Heart right ventricle (tissue), 16 donors: ENCODE results near the gene ETS1. TPM values are rescaled to one million over a fixed set of nuclear protein-coding genes. Genes with fewer than 3 reads are reported as not detected.

Source experiments
- ATAC-seq, 8 donors: fragments of 200-7000 bp; cut with Tn5 transposase; one replicate each; pipeline ENCODE4 v1.9.1; 2020; ENCODE audit warnings: mild to moderate bottlenecking in 8 of 8, moderate library complexity in 8 of 8, moderate number of reproducible peaks in 1 of 8
- DNase-seq, 2 donors: peaks; one replicate each; pipeline ENCODE4 v3.0.0-alpha.2; 2020
- H3K27ac ChIP-seq, 10 donors: fragments of 200-600 bp; sonication (generic) in 2 of 10; one replicate each; pipeline versions ENCODE4 v1.5.0 to v1.8.0; 2020 to 2022; ENCODE audit warnings: mild to moderate bottlenecking in 3 of 10
- H3K27me3 ChIP-seq, 7 donors: fragments of 200-600 bp; one replicate each; pipeline ENCODE4 v1.8.0; 2021 to 2022; ENCODE audit warnings: mild to moderate bottlenecking in 2 of 7
- H3K36me3 ChIP-seq, 9 donors: fragments of 200-600 bp; sonication (generic) in 1 of 9; one replicate each; pipeline versions ENCODE4 v1.5.0 to v1.8.0; 2020 to 2022; ENCODE audit warnings: mild to moderate bottlenecking in 2 of 9
- H3K4me1 ChIP-seq, 9 donors: fragments of 200-600 bp; sonication (generic) in 1 of 9; one replicate each; pipeline versions ENCODE4 v1.5.0 to v1.8.0; 2020 to 2022; ENCODE audit warnings: mild to moderate bottlenecking in 4 of 9
- H3K4me3 ChIP-seq, 10 donors: fragments of 200-600 bp; sonication (generic) in 2 of 10; one replicate each; pipeline versions ENCODE4 v1.5.0 to v1.8.0; 2020 to 2022; ENCODE audit warnings: mild to moderate bottlenecking in 7 of 10, moderate library complexity in 2 of 10
- H3K9me3 ChIP-seq, 11 donors: fragments of 200-600 bp in 10 of 11; sonication (generic) in 2 of 11; one replicate each; pipeline versions ENCODE4 v1.5.0 to v1.8.0; 2013 to 2022; ENCODE audit warnings: mild to moderate bottlenecking in 2 of 11, control low read depth in 1 of 11, moderate library complexity in 1 of 11
- WGBS, 2 donors: extraction: QIAGEN DNeasy Blood & Tissue Kit; methylation state at CpG; one replicate each; pipeline ENCODE4 v1.1.7; 2013; ENCODE audit warnings: inconsistent platforms in 1 of 2; 5-methylcytosine and 5-hydroxymethylcytosine counted together
- intact Hi-C, 10 donors: fragments of 100-400 bp; cut with DNase I; formaldehyde crosslinking; loops; one replicate each; pipeline versions ENCODE4 v1.11.1 to v1.14.2; 2022
- polyA plus RNA-seq, 2 donors: library from polyadenylated mRNA; stranded (reverse); fragments of 200-250 nt; gene quantifications; one replicate each; pipeline ENCODE4 v1.2.3, GENCODE V29; 2013
- total RNA-seq, 10 donors: library from RNA; stranded (reverse); fragmentation: NEBNext Ultra II Directional in 3 of 10; extraction: Animal tissue kit (Norgen Biotek cat#: 25700) in 3 of 10; gene quantifications; one replicate each; pipeline versions ENCODE4 v1.2.1 to v1.2.4, GENCODE V29; 2021 to 2023
- TF ChIP-seq, protein P1 (sequence below), 9 donors: fragments of 200-600 bp; sonication (generic) in 2 of 9; IDR thresholded peaks; one replicate each; pipeline versions ENCODE4 v1.5.0 to v1.8.0; 2021 to 2022; ENCODE audit warnings: antibody characterized with exemption in 9 of 9, mild to moderate bottlenecking in 5 of 9, moderate library complexity in 1 of 9
- donor health status: Arrhythmogenic right ventricular cardiomyopathy.
- donor health status: ischemic (EF 13 %, LVEDD 7.1; RV severe dilation, severe dysfunction).
- donor health status: healthy with polysubstance abuse.
- donor health status: DM: no; HTN: yes; CAD: no.
- donor health status: DM: no; HTN: no; CAD: no.
- donor health status: ischemic (EF 25% LVEDD 6.9; RV normal size, moderate dysfunction).
- donor health status: ischemic (EF 25% LVEDD 5.7; RV mildly dilated, moderate dysfunction).
- donor health status: healthy.
- donor health status: DM: yes; HTN: yes; CAD: no.
- donor health status: Ischemic cardiomyopathy.
- donor health status: ischemic (EF 35%, LVEDD 5.7; RV mildly dilated, moderate dysfunction).
- donor health status: nonischemic (EF 11% LVEDD 7.7; RV severe dilation, severe dysfunction).
- donor health status: DM: yes; HTN: yes; CAD: no.
- donor health status: PGD.
- donor health status: ischemic (EF 29% LVEDD 5.4; RV normal size, mild dysfunction).
- donor health status: nonischemic (EF 23%, LVEDD 6.1; RV moderate dilation, normal function).

Gene ETS1
- total and polyA plus RNA-seq, 12 donors, result 21.3 to 93.4 (median 50.7) TPM

- Histone ChIP-seq H3K36me3 (no peaks in the 10 kb centered on the region), H3K4me1 (peaks cover 0 to 71% (median 15%) of the 10 kb centered on the region in 9 donors), H3K4me3 (no peak overlapping the region), H3K27me3 (no peaks in the 10 kb centered on the region), H3K27ac (peak overlapping the region in 3 of 10 donors; percentile 17 to 82 (median 68)), H3K9me3 (no peaks in the 10 kb centered on the region)
- ATAC-seq (no peak), DNase-seq (no peak)
- intact Hi-C loops, result loop anchor here in 7 of 10 donors (5.0 kb wide), 5 partner anchors 61 to 456 kb away; no protein-coding TSS in a partner anchor
- TF ChIP-seq, protein P1, sequence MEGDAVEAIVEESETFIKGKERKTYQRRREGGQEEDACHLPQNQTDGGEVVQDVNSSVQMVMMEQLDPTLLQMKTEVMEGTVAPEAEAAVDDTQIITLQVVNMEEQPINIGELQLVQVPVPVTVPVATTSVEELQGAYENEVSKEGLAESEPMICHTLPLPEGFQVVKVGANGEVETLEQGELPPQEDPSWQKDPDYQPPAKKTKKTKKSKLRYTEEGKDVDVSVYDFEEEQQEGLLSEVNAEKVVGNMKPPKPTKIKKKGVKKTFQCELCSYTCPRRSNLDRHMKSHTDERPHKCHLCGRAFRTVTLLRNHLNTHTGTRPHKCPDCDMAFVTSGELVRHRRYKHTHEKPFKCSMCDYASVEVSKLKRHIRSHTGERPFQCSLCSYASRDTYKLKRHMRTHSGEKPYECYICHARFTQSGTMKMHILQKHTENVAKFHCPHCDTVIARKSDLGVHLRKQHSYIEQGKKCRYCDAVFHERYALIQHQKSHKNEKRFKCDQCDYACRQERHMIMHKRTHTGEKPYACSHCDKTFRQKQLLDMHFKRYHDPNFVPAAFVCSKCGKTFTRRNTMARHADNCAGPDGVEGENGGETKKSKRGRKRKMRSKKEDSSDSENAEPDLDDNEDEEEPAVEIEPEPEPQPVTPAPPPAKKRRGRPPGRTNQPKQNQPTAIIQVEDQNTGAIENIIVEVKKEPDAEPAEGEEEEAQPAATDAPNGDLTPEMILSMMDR (IDR thresholded peaks at IDR 0.05), result no peak
- WGBS, 2 donors, result 91 to 96% methylated on average over 5 of the region's 5 CpGs
These were observed 40.9 kb upstream of the ETS1 start for GRCh38 chr11:128628325-128628673.

DNA sequence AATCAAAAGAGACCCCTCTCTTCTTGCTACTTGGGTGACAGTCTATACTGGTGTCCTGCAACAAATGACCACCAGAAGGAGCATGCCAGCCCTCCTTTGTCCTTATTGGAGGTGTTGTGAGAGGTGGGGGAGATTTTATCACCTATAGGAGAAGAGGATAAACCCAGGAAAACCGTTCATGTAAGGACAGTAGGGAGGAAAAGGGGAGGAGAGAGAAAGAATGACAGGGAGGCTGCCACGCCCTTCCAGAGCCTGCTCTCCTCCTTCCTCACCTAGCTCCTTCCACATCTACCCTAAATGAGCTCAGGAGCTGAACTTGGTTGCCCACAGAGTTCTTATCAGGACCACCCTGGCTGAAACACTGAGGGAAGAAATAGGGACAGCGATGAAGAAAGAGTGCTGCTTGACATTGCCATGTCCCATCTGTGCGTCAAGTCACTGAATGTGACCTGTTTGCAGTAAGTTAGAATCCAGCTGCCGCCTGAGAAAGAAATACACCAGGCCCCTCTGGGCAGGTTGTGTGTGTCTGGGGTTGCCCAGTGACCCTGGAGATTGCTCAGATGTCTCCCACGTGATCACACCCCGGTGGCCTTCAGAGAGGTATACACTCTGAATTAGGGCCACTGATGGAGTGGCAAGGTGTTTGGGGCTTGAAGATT lies 40.4 kb upstream of the ETS1 start:
- Histone ChIP-seq H3K27me3 (no peaks in the 10 kb centered on the region), H3K27ac (peak overlapping the region in 5 of 10 donors; percentile 17 to 82 (median 36)), H3K4me1 (peaks cover 0 to 73% (median 18%) of the 10 kb centered on the region in 9 donors), H3K4me3 (no peak overlapping the region), H3K9me3 (no peaks in the 10 kb centered on the region), H3K36me3 (no peaks in the 10 kb centered on the region)
- DNase-seq, result no peak
- TF ChIP-seq, protein P1 (IDR thresholded peaks at IDR 0.05), result no peak
- no peak for ATAC-seq
- WGBS, 2 donors, result 83 to 85% methylated on average over 7 of the region's 7 CpGs
- intact Hi-C loops, result loop anchor here in 7 of 10 donors (5.0 kb wide), 5 partner anchors 60 to 455 kb away; no protein-coding TSS in a partner anchor

DNA sequence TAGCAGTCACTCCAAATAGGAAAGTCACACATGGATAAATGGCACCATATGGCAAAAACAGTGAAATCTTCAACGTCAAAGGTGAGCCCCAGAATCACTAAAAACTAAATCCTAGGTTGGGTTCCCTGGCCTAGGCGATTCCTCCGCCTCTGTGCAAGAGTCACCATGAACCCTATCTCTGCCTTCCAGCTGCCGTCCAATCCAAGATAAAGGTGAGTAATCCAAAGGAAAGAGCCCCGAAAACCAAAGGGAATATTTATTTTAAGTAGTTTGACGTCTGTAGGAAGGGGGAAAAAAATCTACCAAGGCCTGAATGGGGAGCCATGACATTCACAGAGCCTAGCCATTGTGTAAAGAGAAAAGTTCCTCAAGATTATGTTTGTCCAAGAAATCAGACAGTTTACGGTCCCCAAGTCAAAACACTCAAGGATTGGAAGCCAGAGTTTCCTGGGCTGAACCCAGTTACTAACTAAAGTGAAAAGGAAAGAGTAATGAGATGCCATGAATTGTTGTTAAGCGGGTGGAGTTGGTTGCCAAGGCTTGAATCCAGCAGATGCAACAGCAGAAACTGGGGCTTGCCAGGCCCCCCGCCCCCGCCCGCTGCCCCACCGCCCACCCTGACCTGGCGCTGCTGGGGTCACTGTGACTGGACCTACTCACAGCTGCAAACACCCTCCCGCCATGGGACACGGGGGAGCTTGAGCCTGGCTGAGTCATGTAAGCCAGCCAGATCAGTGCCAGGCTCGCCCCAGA lies 39.7 kb upstream of the ETS1 start:
- Histone ChIP-seq H3K4me1 (peaks cover 0 to 80% (median 25%) of the 10 kb centered on the region in 9 donors), H3K4me3 (no peak overlapping the region), H3K9me3 (no peaks in the 10 kb centered on the region), H3K36me3 (no peaks in the 10 kb centered on the region), H3K27ac (peak overlapping the region in 6 of 10 donors; percentile 17 to 82 (median 40)), H3K27me3 (no peaks in the 10 kb centered on the region)
- 71 to 86% methylated on average over 16 of the region's 16 CpGs for WGBS, 2 donors
- TF ChIP-seq, protein P1 (IDR thresholded peaks at IDR 0.05), result no peak
- peak in 5 of 8 donors; percentile 7 to 53 (median 39) for ATAC-seq
- intact Hi-C loops, result loop anchor here in 7 of 10 donors (5.0 kb wide), 5 partner anchors 60 to 455 kb away; no protein-coding TSS in a partner anchor
- DNase-seq, result peak in 1 of 2 donors; percentile 27

GRCh38 chr11:128625746-128626145 lies 38.4 kb upstream of the ETS1 start:
- Histone ChIP-seq H3K9me3 (no peaks in the 10 kb centered on the region), H3K36me3 (no peaks in the 10 kb centered on the region), H3K27me3 (no peaks in the 10 kb centered on the region), H3K4me1 (peaks cover 0 to 85% (median 25%) of the 10 kb centered on the region in 9 donors), H3K4me3 (no peak overlapping the region), H3K27ac (peak overlapping the region in 1 of 10 donors; percentile 80)
- intact Hi-C loops, result loop anchor here in 7 of 10 donors (5.0 kb wide), 5 partner anchors 58 to 453 kb away; no protein-coding TSS in a partner anchor
- TF ChIP-seq, protein P1 (IDR thresholded peaks at IDR 0.05), result no peak
- WGBS, 2 donors, result 98 to 100% methylated on average over 2 of the region's 2 CpGs
- no peak for DNase-seq
- ATAC-seq, result no peak
